Liver (tissue), 9 donors: ENCODE results near the gene WNT11. TPM values are rescaled to one million over a fixed set of nuclear protein-coding genes. Genes with fewer than 3 reads are reported as not detected.

ENCODE experiments used
- DNase-seq: peaks from one replicate; pipeline ENCODE4 v3.0.0-alpha.2; 2017; ENCODE audit warnings: low spot score
- H3K27ac ChIP-seq, 2 donors: one replicate each; pipeline ENCODE4 v1.7.0; 2013; ENCODE audit warnings: inconsistent platforms in 2 of 2, low read length in 2 of 2, control low read depth in 1 of 2, low read depth in 1 of 2, mild to moderate bottlenecking in 1 of 2
- H3K27me3 ChIP-seq, 4 donors: one replicate each; pipeline versions ENCODE4 v1.6.1 to v1.7.0; 2013; ENCODE audit warnings: low read length in 3 of 4, inconsistent platforms in 1 of 4, mild to moderate bottlenecking in 1 of 4, moderate library complexity in 1 of 4; ENCODE audit not compliant: control insufficient read depth in 4 of 4, insufficient read depth in 4 of 4
- H3K36me3 ChIP-seq, 4 donors: one replicate each; pipeline versions ENCODE4 v1.6.1 to v1.7.0; 2013; ENCODE audit warnings: low read length in 3 of 4, mild to moderate bottlenecking in 3 of 4, low read depth in 1 of 4, moderate library complexity in 1 of 4; ENCODE audit not compliant: control insufficient read depth in 4 of 4, insufficient read depth in 3 of 4
- H3K4me1 ChIP-seq, 4 donors: one replicate each; pipeline versions ENCODE4 v1.6.1 to v1.7.0; 2013; ENCODE audit warnings: low read length in 3 of 4, mild to moderate bottlenecking in 3 of 4, moderate library complexity in 1 of 4; ENCODE audit not compliant: control insufficient read depth in 4 of 4, insufficient read depth in 4 of 4
- H3K4me3 ChIP-seq, 3 donors: one replicate each; pipeline versions ENCODE4 v1.6.1 to v1.7.0; 2013; ENCODE audit warnings: low read length in 3 of 3, control low read depth in 1 of 3, low read depth in 1 of 3, mild to moderate bottlenecking in 1 of 3
- H3K9ac ChIP-seq, 2 donors: one replicate each; pipeline ENCODE4 v1.7.0; 2013; ENCODE audit warnings: low read length in 2 of 2, mild to moderate bottlenecking in 2 of 2, moderate library complexity in 2 of 2, control low read depth in 1 of 2, low read depth in 1 of 2
- H3K9me3 ChIP-seq, 4 donors: one replicate each; pipeline versions ENCODE4 v1.6.1 to v1.7.0; 2013; ENCODE audit warnings: low read length in 3 of 4; ENCODE audit not compliant: control insufficient read depth in 4 of 4
- ATF3 ChIP-seq: IDR thresholded peaks from 2 replicates; pipeline ENCODE4 v1.6.1; 2016; ENCODE audit warnings: antibody characterized with exemption
- CTCF ChIP-seq: fragments of 150-350 bp; IDR thresholded peaks from 2 replicates; pipeline ENCODE4 v1.5.1; 2017; ENCODE audit warnings: improper control_type of control experiment, low read depth, low read length; ENCODE audit not compliant: missing input control
- EGR1 ChIP-seq, 2 donors: IDR thresholded peaks; 2 replicates each; pipeline ENCODE4 v1.6.1; 2016 to 2018; ENCODE audit warnings: antibody characterized with exemption in 2 of 2, low read depth in 2 of 2
- FOXA1 ChIP-seq: IDR thresholded peaks from 2 replicates; pipeline ENCODE4 v1.6.1; 2016; ENCODE audit warnings: antibody characterized with exemption
- FOXA2 ChIP-seq: IDR thresholded peaks from 2 replicates; pipeline ENCODE4 v1.6.1; 2016; ENCODE audit warnings: antibody characterized with exemption
- GABPA ChIP-seq, 2 donors: IDR thresholded peaks in 1 of 2; conservative IDR thresholded peaks in 1 of 2; 2 replicates each; pipeline ENCODE4 v1.6.1; 2016; ENCODE audit warnings: antibody characterized with exemption in 2 of 2, mild to moderate bottlenecking in 1 of 2, moderate library complexity in 1 of 2
- HNF4A ChIP-seq, 2 donors: conservative IDR thresholded peaks; 2 replicates each; pipeline ENCODE4 v1.6.1; 2016; ENCODE audit warnings: antibody characterized with exemption in 2 of 2, mild to moderate bottlenecking in 2 of 2
- HNF4G ChIP-seq: IDR thresholded peaks from 2 replicates; pipeline ENCODE4 v1.6.1; 2016; ENCODE audit warnings: antibody characterized with exemption
- JUND ChIP-seq, 2 donors: IDR thresholded peaks; 2 replicates each; pipeline ENCODE4 v1.6.1; 2016; ENCODE audit warnings: antibody characterized with exemption in 2 of 2
- MAX ChIP-seq: IDR thresholded peaks from 2 replicates; pipeline ENCODE4 v1.6.1; 2016; ENCODE audit warnings: antibody characterized with exemption
- NR2F2 ChIP-seq: IDR thresholded peaks from 2 replicates; pipeline ENCODE4 v1.6.1; 2016; ENCODE audit warnings: antibody characterized with exemption
- RAD21 ChIP-seq, 2 donors: IDR thresholded peaks; 2 replicates each; pipeline ENCODE4 v1.6.1; 2016; ENCODE audit warnings: antibody characterized with exemption in 2 of 2, mild to moderate bottlenecking in 2 of 2
- REST ChIP-seq: IDR thresholded peaks from 2 replicates; pipeline ENCODE4 v1.6.1; 2016; ENCODE audit warnings: antibody characterized with exemption, mild to moderate bottlenecking
- RXRA ChIP-seq, 2 donors: IDR thresholded peaks; 2 replicates each; pipeline ENCODE4 v1.6.1; 2017 to 2018; ENCODE audit warnings: antibody characterized with exemption in 2 of 2, mild to moderate bottlenecking in 1 of 2
- SP1 ChIP-seq: IDR thresholded peaks from 2 replicates; pipeline ENCODE4 v1.6.1; 2018; ENCODE audit warnings: antibody characterized with exemption, mild to moderate bottlenecking
- TAF1 ChIP-seq: conservative IDR thresholded peaks from 2 replicates; pipeline ENCODE4 v1.6.1; 2016; ENCODE audit warnings: antibody characterized with exemption, mild to moderate bottlenecking
- YY1 ChIP-seq: IDR thresholded peaks from 2 replicates; pipeline ENCODE4 v1.6.1; 2016; ENCODE audit warnings: antibody characterized with exemption, mild to moderate bottlenecking
- ZBTB33 ChIP-seq: IDR thresholded peaks from 2 replicates; pipeline ENCODE4 v1.6.1; 2016; ENCODE audit warnings: antibody characterized with exemption
- WGBS: extraction: QIAGEN DNeasy Blood & Tissue Kit; methylation state at CpG from one replicate; pipeline ENCODE4 v1.1.7; 2013; 5-methylcytosine and 5-hydroxymethylcytosine counted together
- polyA plus RNA-seq, 2 donors: library from polyadenylated mRNA; stranded (reverse) in 1 of 2; unstranded in 1 of 2; fragments of 200-250 nt in 1 of 2; fragments of >200 nt in 1 of 2; fragmentation: Nextera tagmentation in 1 of 2; extraction: Ambion mirVana in 1 of 2; gene quantifications; one replicate each; pipeline versions ENCODE4 v1.2.1 to v1.2.3, GENCODE V29; 2013 to 2015
- total RNA-seq, 2 donors: library from RNA; depleted of rRNA; stranded (reverse); fragments of >200 nt; gene quantifications; one replicate each; pipeline ENCODE4 v1.2.3, GENCODE V29; 2014
- donor health status: healthy.
- donor health status: healthy.
- donor health status: healthy.
- donor health status: healthy.
- donor health status: healthy.

Gene WNT11
- total and polyA plus RNA-seq, 4 donors: 1.1 to 4.8 (median 2.5) TPM

GRCh38 chr11:76208438-76209374 lies 2.4 kb upstream of the WNT11 start:
- Histone ChIP-seq H3K9me3 (no peaks in the 10 kb centered on the region), H3K4me3 (peak overlapping the region; percentile 35 to 64 (median 62)), H3K4me1 (peaks cover 10 to 51% (median 22%) of the 10 kb centered on the region in 4 donors), H3K9ac (peak overlapping the region; percentile 61 to 74), H3K27me3 (no peaks in the 10 kb centered on the region), H3K36me3 (no peaks in the 10 kb centered on the region), H3K27ac (peak overlapping the region; percentile 70 to 90)
- peak; percentile 75 for DNase-seq
- TF ChIP-seq RAD21 (IDR thresholded peaks at IDR 0.05) (peak; percentile 67 to 78), GABPA (IDR thresholded peaks at IDR 0.05 in 1 of 2, conservative IDR thresholded peaks at IDR 0.05 in 1 of 2) (no peak), JUND (IDR thresholded peaks at IDR 0.05) (no peak), CTCF (peak; percentile 85), MAX (no peak), FOXA1 (no peak), ATF3 (no peak), ZBTB33 (no peak), YY1 (peak; percentile 63), FOXA2 (no peak), REST (peak; percentile 51), NR2F2 (peak; percentile 75), SP1 (peak; percentile 53), HNF4G (no peak), HNF4A (conservative IDR thresholded peaks at IDR 0.05) (peak; percentile 62 to 64), EGR1 (IDR thresholded peaks at IDR 0.05; ENCODE audit: low read depth in 2 of 2) (no peak), TAF1 (no peak), RXRA (IDR thresholded peaks at IDR 0.05) (peak; percentile 37 to 52)
- WGBS: under 1% methylated on average over 79 of the region's 79 CpGs
